BE2C (cell line): Measurements from ENCODE around the gene HSPA9.

Experiments
- DNase-seq: peaks from one replicate; pipeline ENCODE4 v3.0.0-alpha.2; 2020
- H3K27me3 ChIP-seq: fragments of 250-450 bp; sonication (Bioruptor Pico); 2 replicates; pipeline ENCODE4 v1.5.1; 2020; ENCODE audit warnings: mild to moderate bottlenecking
- H3K36me3 ChIP-seq: fragments of 250-450 bp; sonication (Bioruptor Pico); 2 replicates; pipeline ENCODE4 v1.5.1; 2020; ENCODE audit warnings: mild to moderate bottlenecking
- H3K4me1 ChIP-seq: fragments of 250-450 bp; sonication (Bioruptor Pico); 2 replicates; pipeline ENCODE4 v1.5.1; 2020
- H3K4me3 ChIP-seq: 2 replicates; pipeline ENCODE4 v1.5.1; 2011; ENCODE audit warnings: low read depth, low read length
- H3K9me3 ChIP-seq: fragments of 250-450 bp; sonication (Bioruptor Pico); 2 replicates; pipeline ENCODE4 v1.5.1; 2020
- TF ChIP-seq, protein P1 (sequence below): IDR thresholded peaks from 2 replicates; pipeline ENCODE4 v1.5.1; 2012; ENCODE audit warnings: mild to moderate bottlenecking, low read depth, low read length

HSPA9 gene

DNA sequence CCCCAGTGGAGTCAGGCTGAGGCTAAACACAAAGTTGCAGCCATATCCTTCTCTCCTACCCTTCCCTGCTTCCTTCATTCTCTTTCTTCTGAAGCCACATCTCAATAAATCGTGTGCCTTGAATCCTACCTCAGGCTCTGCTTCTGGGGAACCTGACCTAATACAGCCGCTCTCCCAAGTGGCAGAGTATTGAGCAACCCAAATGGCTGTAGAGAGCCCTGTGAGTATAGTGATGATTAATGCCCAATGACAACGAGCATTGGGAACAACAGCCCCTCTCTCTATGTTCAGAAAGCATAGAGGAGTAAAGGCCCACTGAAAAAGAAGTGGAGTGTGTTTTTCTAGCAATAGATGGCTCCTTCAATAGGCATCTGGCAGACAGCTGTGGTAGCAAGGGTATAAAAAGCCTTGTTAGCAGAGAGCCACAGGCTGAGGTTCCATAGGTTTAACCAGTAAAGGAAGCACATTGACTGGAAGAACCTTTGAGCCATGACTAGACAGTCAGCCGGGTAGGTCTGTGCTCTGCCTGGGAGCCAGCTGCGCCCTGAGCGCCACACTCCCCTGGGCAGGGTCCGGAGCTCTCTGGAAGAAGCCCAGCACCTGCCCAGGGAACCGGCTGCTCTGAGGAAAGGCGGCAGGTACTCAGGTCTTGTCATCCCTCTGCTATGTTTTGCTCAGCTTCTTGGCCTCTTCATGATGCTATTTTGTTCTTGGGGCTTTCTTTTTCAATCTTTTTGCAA lies 22.6 kb upstream of the HSPA9 start:
- Histone ChIP-seq H3K36me3 (no peaks in the 10 kb centered on the region), H3K4me3 (no peak overlapping the region), H3K4me1 (peaks cover 5% of the 10 kb centered on the region), H3K9me3 (no peaks in the 10 kb centered on the region), H3K27me3 (no peaks in the 10 kb centered on the region)
- DNase-seq: no peak
- TF ChIP-seq, protein P1, sequence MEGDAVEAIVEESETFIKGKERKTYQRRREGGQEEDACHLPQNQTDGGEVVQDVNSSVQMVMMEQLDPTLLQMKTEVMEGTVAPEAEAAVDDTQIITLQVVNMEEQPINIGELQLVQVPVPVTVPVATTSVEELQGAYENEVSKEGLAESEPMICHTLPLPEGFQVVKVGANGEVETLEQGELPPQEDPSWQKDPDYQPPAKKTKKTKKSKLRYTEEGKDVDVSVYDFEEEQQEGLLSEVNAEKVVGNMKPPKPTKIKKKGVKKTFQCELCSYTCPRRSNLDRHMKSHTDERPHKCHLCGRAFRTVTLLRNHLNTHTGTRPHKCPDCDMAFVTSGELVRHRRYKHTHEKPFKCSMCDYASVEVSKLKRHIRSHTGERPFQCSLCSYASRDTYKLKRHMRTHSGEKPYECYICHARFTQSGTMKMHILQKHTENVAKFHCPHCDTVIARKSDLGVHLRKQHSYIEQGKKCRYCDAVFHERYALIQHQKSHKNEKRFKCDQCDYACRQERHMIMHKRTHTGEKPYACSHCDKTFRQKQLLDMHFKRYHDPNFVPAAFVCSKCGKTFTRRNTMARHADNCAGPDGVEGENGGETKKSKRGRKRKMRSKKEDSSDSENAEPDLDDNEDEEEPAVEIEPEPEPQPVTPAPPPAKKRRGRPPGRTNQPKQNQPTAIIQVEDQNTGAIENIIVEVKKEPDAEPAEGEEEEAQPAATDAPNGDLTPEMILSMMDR: no peak

DNA sequence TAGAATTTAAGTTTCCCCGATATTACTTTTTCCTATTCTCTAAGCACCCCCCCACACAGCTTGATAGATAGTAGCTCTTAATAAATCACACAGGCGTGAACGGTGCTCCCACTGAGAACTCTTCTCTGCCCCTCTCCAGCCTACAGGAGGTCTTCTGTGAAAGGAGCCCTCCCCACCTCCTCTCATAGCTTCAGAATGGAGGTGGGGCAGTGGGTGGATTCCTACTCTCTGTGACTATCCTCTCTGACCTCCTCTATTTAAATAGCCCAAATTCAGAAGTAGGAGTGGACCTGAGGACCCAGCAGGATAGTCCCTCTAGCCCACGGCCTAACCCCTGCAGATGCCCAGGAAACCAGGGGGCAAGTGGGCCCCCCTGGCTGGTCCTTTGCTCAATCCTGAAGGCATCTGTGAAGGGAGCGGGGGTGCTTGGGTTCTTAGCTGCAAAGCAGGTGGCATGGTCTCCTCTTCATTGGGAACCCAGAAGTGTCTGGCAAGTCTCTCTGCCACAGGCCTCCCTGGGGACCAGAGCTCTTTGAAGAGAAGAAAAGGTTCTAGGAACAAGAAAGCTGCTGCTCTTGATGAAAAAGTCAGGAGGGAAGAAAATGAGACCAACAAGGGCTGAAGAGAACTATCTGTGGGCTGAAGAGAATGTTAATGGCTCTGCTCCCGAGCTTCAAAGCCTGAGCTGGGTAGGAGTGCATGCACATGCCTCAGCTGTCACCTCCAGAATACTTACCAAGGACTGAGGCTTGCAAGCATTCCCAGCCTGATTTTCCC lies 21.1 kb upstream of the HSPA9 start:
- Histone ChIP-seq H3K36me3 (no peaks in the 10 kb centered on the region), H3K4me1 (no peaks in the 10 kb centered on the region), H3K9me3 (no peaks in the 10 kb centered on the region), H3K27me3 (no peaks in the 10 kb centered on the region), H3K4me3 (no peak overlapping the region)
- DNase-seq: no peak
- TF ChIP-seq, protein P1: no peak

DNA sequence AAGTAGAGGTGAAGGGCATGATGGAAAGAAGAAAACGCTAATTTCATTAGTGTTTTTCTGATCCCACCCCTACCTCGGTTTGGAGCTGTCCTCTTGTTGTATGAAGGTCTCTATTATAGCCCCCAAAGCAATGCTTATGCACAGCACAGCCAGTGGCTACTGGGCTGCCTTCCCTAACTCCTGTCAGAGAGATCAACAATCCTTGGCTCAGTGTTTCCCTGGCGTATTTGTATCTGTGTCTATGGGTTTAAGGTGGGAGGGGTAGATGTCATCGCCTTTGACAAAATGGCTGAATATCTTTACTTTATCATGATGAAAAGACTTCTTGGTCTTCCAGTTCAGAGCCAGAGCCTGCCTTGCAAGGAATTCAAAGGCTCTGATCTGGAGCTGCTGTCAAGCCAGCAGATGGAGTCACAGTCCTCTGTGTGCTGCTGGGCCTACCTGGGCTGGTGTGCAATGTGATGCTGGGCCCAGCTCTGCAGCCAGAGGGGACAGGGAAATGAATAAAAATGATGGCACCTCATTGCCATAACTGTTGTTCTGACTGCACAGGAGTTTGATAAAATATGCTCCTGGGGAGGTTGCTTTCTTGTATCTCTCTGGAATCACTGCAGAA lies 20.1 kb upstream of the HSPA9 start:
- TF ChIP-seq, protein P1: peak; percentile 35
- Histone ChIP-seq H3K36me3 (no peaks in the 10 kb centered on the region), H3K9me3 (no peaks in the 10 kb centered on the region), H3K27me3 (no peaks in the 10 kb centered on the region), H3K4me3 (no peak overlapping the region), H3K4me1 (no peaks in the 10 kb centered on the region)
- DNase-seq: no peak

DNA sequence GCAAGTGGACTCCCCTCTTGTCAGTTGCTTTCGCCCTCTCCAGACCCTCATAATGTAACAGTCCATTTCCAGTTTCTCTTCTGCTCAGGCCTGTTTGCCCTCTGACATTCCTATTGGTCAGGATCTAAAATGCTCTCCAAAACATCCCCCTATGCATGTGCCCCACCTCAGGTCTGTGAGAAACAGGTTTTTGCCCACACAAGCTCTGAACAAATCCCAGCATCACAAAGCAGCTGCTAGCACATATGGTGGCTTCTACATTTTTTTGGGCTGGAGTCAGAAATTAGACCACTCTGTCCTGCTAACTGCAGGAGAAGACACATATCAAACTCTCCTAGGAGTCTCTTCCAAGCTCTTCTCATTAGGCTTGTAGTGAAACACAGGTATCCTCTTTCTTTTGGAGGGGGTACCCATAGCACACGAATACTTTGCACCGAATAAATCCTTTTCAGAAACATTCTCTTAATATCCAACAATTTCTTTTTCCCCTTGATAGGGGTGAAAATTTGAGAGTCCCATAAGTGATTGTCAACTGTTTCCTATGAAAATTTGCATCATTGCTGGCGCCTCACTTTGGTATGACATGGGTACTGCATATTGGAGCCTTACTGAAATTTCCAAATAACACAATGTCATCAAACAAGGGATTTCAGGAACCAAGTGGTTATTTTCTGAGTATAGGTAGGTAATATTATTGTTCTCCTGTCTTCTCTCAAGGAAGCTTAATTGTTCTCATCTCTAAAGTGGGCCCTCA lies 19.3 kb upstream of the HSPA9 start:
- Histone ChIP-seq H3K4me1 (no peaks in the 10 kb centered on the region), H3K36me3 (no peaks in the 10 kb centered on the region), H3K27me3 (no peaks in the 10 kb centered on the region), H3K9me3 (no peaks in the 10 kb centered on the region), H3K4me3 (no peak overlapping the region)
- DNase-seq: no peak
- TF ChIP-seq, protein P1: peak; percentile 55

DNA sequence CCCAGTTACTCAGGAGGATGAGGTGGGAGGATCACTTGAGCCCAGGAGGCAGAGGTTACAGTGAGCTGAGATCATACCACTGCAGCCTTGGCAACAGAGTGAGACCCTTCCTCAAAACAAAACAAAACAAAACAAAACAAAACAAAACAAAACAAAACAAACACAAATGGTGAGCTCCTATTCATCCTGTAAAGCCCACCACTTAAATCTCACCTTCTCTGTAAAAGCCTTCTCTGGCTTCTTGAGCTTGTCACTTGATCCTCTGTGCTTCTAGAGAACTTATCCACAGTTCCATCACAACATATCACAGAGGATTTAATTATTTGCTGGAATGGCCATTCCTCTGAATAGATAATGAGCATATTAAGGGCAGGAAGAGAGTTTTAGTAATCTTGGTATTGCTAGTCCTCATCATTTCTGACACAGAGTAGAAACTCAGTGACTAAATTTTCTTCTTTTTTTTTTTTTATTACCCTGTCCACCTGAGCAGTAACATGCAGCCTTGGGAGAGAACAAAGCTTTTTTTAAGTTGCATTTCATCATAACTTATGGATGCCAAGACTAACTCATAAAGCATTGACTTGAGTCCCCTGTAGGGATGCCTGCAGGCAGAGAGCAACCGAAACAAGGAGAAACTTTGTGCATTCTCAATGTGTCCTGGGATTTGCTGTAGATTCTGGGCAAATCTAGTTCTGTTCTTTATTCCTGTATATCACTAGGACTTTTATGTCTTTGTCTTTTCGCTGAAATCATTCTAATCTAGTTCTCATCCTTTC lies 13.0 kb upstream of the HSPA9 start:
- Histone ChIP-seq H3K27me3 (no peaks in the 10 kb centered on the region), H3K9me3 (no peaks in the 10 kb centered on the region), H3K4me1 (no peaks in the 10 kb centered on the region), H3K36me3 (no peaks in the 10 kb centered on the region), H3K4me3 (no peak overlapping the region)
- DNase-seq: no peak
- TF ChIP-seq, protein P1: no peak
